WTC11 (cell line): ENCODE data around the gene CEP57. TPM values are rescaled to one million over a fixed set of nuclear protein-coding genes. Genes with fewer than 3 reads are reported as not detected.
"Not testable (repeated sequence)": the region's sequence is repeated elsewhere in the genome, so short reads cannot be mapped to it uniquely, and the experiment has no call there.

Source experiments
- ATAC-seq: fragments of 200-7000 bp; cut with Tn5 transposase; 2 replicates; pipeline ENCODE4 v1.10.0; 2021; ENCODE audit warnings: mild to moderate bottlenecking, moderate library complexity
- CTCF ChIA-PET: fragments of 300-600 bp; sonication (Branson Sonifier 250); formaldehyde crosslinking; loops from one replicate; lab custom pipeline; 2021; ENCODE audit warnings: antibody characterized with exemption; lab: Charles Lee
- POLR2A ChIA-PET: fragments of 350-600 bp; sonication (Branson Sonifier 250); formaldehyde crosslinking; loops from one replicate; lab custom pipeline; 2021; ENCODE audit warnings: antibody characterized with exemption; lab: Charles Lee
- DNase-seq: peaks from one replicate; pipeline ENCODE4 v3.0.0; 2021; ENCODE audit warnings: low spot score
- H3K27ac Mint-ChIP-seq: 2 replicates; pipeline ENCODE4 v1.8.0; 2021; ENCODE audit warnings: mixed read lengths
- H3K27me3 Mint-ChIP-seq: 2 replicates; pipeline ENCODE4 v1.8.0; 2021; ENCODE audit warnings: low read depth, mild to moderate bottlenecking, moderate library complexity, mixed read lengths
- H3K36me3 Mint-ChIP-seq: 2 replicates; pipeline ENCODE4 v1.8.0; 2021; ENCODE audit warnings: mixed read lengths
- H3K4me1 Mint-ChIP-seq: 2 replicates; pipeline ENCODE4 v1.8.0; 2022; ENCODE audit warnings: mixed read lengths
- H3K4me3 Mint-ChIP-seq: 2 replicates; pipeline ENCODE4 v1.8.0; 2021; ENCODE audit warnings: mild to moderate bottlenecking, moderate library complexity, mixed read lengths
- H3K9me3 Mint-ChIP-seq: 2 replicates; pipeline ENCODE4 v1.8.0; 2021; ENCODE audit warnings: mixed read lengths
- ATF6 ChIP-seq: sonication (generic); formaldehyde crosslinking; IDR thresholded peaks from 2 replicates; pipeline ENCODE4 v1.8.1; 2023; ENCODE audit warnings: mild to moderate bottlenecking, missing genetic modification reagents
- ESRRA ChIP-seq: sonication (generic); formaldehyde crosslinking; IDR thresholded peaks from 2 replicates; pipeline ENCODE4 v1.8.1; 2022; ENCODE audit warnings: mild to moderate bottlenecking, missing genetic modification reagents, borderline replicate concordance
- ETV6 ChIP-seq: sonication (generic); formaldehyde crosslinking; IDR thresholded peaks from 2 replicates; pipeline ENCODE4 v1.8.1; 2022; ENCODE audit warnings: mild to moderate bottlenecking, missing genetic modification reagents
- FOXP1 ChIP-seq: sonication (generic); formaldehyde crosslinking; IDR thresholded peaks from 2 replicates; pipeline ENCODE4 v1.8.0; 2022; ENCODE audit warnings: missing genetic modification reagents, mild to moderate bottlenecking, moderate library complexity, borderline replicate concordance
- IRF2 ChIP-seq: sonication (generic); formaldehyde crosslinking; IDR thresholded peaks from 2 replicates; pipeline ENCODE4 v1.8.0; 2022; ENCODE audit warnings: low read depth, missing genetic modification reagents, borderline replicate concordance
- JAZF1 ChIP-seq: fragments of 250-450 bp; sonication (Bioruptor Pico); IDR thresholded peaks from 2 replicates; pipeline ENCODE4 v1.9.0; 2021; ENCODE audit warnings: moderate library complexity, mild to moderate bottlenecking, inconsistent platforms
- KAT7 ChIP-seq: sonication (generic); formaldehyde crosslinking; IDR thresholded peaks from 2 replicates; pipeline ENCODE4 v1.8.1; 2023; ENCODE audit warnings: missing genetic modification reagents, mild to moderate bottlenecking, borderline replicate concordance
- MYBL2 ChIP-seq: sonication (generic); formaldehyde crosslinking; IDR thresholded peaks from 2 replicates; pipeline ENCODE4 v1.8.1; 2023; ENCODE audit warnings: mild to moderate bottlenecking, moderate library complexity, missing genetic modification reagents
- NFE2L1 ChIP-seq: sonication (generic); formaldehyde crosslinking; IDR thresholded peaks from 2 replicates; pipeline ENCODE4 v1.8.1; 2023; ENCODE audit warnings: missing genetic modification reagents
- OVOL2 ChIP-seq: fragments of 250-450 bp; sonication (Bioruptor Pico); IDR thresholded peaks from 2 replicates; pipeline ENCODE4 v1.9.0; 2021; ENCODE audit warnings: mild to moderate bottlenecking, borderline replicate concordance
- PRRX2 ChIP-seq: fragments of 250-450 bp; sonication (Bioruptor Pico); IDR thresholded peaks from 2 replicates; pipeline ENCODE4 v1.8.0; 2021; ENCODE audit warnings: mild to moderate bottlenecking
- ZNF219 ChIP-seq: sonication (generic); formaldehyde crosslinking; IDR thresholded peaks from 2 replicates; pipeline ENCODE4 v1.8.0; 2023; ENCODE audit warnings: missing genetic modification reagents, mild to moderate bottlenecking, borderline replicate concordance
- ZNF263 ChIP-seq: sonication (generic); formaldehyde crosslinking; IDR thresholded peaks from 2 replicates; pipeline ENCODE4 v1.8.1; 2022; ENCODE audit warnings: low read depth, mild to moderate bottlenecking, moderate library complexity, missing genetic modification reagents
- ZNF317 ChIP-seq: sonication (generic); formaldehyde crosslinking; IDR thresholded peaks from 2 replicates; pipeline ENCODE4 v1.8.1; 2023; ENCODE audit warnings: low read depth, mild to moderate bottlenecking, moderate library complexity, missing genetic modification reagents, borderline replicate concordance
- ZSCAN18 ChIP-seq: fragments of 250-450 bp; sonication (Bioruptor Pico); IDR thresholded peaks from 2 replicates; pipeline ENCODE4 v2.1.2; 2022; ENCODE audit warnings: mild to moderate bottlenecking, moderate library complexity
- total RNA-seq: library from RNA; stranded (reverse); gene quantifications from 3 replicates; pipeline ENCODE4 v1.2.3, GENCODE V29; 2021
- TF ChIP-seq, protein P1 (sequence below): sonication (generic); formaldehyde crosslinking; IDR thresholded peaks from 2 replicates; pipeline ENCODE4 v1.8.1; 2023; ENCODE audit warnings: mild to moderate bottlenecking, missing genetic modification reagents, moderate library complexity
- TF ChIP-seq, protein P2 (sequence below): sonication (generic); formaldehyde crosslinking; IDR thresholded peaks from 2 replicates; pipeline ENCODE4 v1.8.1; 2022; ENCODE audit warnings: mild to moderate bottlenecking, moderate library complexity, missing genetic modification reagents

Gene CEP57
- total RNA-seq, 1 experiment from 2014 or later: 70.7 TPM

DNA sequence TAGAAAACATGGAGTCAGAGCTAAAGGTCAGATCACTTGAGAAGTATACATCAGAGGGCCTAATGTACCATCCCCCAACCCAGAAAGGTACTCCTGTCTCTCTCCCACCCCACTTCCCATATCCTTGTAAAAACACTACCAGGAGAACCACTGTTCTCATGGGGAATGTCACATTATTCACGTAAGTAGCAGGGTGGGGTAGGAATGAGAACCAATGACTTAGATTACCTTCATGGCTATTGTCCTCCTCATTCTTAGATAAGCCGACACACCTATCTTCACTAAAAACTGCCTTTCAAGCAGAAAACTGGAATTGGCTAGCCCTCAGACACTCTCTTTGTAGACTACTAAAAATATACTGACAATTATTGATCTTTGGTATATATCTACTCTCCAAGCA lies 63.6 kb downstream of the CEP57 start:
- Mint-ChIP-seq H3K36me3 (no peaks in the 10 kb centered on the region; the same call in none of the 2 replicates), H3K27me3 (no peaks in the 10 kb centered on the region), H3K27ac (no peak overlapping the region), H3K4me1 (no peaks in the 10 kb centered on the region), H3K9me3 (no peaks in the 10 kb centered on the region), H3K4me3 (no peak overlapping the region)
- TF ChIP-seq ETV6 (CRISPR knock-in tag): no peak
- TF ChIP-seq JAZF1 (CRISPR knock-in tag): no peak
- no peak for TF ChIP-seq ZNF219 (CRISPR knock-in tag)
- TF ChIP-seq PRRX2: no peak
- TF ChIP-seq ZNF263 (CRISPR knock-in tag): no peak
- TF ChIP-seq NFE2L1: no peak
- TF ChIP-seq ZSCAN18 (CRISPR knock-in tag): no peak
- no peak for TF ChIP-seq IRF2
- ChIA-PET CTCF (no interaction called here), POLR2A (no interaction called here)
- ATAC-seq (no peak), DNase-seq (no peak)

DNA sequence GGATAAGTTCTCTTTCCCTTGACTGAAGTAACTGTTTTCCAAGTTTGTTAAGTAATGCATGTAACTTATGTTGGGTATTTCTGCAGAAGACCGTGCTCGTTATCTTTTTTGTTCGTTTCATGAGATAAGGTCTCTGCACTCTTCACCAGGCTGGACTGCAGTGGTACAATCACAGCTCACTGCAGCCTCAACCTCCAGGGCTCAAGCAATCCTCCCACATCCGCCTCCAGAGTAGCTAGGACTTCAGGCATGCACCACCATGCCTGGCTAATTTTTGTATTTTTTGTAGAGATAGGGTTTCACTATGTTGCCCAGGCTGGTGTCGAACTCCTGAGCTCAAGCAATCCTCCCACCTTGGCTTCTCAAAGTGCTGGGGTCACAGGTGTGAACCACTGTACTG lies 64.1 kb downstream of the CEP57 start:
- POLR2A ChIA-PET, H3K4me3 Mint-ChIP-seq, H3K36me3 Mint-ChIP-seq, H3K27me3 Mint-ChIP-seq, H3K9me3 Mint-ChIP-seq, DNase-seq, ATAC-seq, H3K4me1 Mint-ChIP-seq, CTCF ChIA-PET, H3K27ac Mint-ChIP-seq: not testable (repeated sequence)

DNA sequence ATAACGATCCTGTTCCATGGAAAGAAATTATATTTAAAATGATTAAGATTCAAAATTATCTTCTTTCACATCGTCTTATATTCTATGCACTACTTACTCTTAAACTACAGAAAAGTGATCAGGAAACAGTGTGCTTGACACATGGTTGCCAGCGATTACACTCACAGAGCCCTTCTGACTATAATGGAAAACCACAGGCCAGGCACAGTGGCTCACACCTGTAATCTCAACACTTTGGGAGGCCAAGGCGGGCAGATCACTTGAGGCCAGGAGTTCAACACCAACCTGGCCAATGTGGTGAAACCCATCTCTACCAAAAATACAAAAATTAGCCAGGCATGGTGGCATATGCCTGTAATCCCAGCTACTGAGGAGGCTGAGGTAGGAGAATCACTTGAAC lies 69.7 kb downstream of the CEP57 start:
- ATAC-seq, H3K9me3 Mint-ChIP-seq, DNase-seq, H3K27ac Mint-ChIP-seq, POLR2A ChIA-PET, H3K4me3 Mint-ChIP-seq, CTCF ChIA-PET, H3K36me3 Mint-ChIP-seq, H3K27me3 Mint-ChIP-seq, H3K4me1 Mint-ChIP-seq: not testable (repeated sequence)

GRCh38 chr11:95863486-95864140 lies 73.3 kb downstream of the CEP57 start:
- CTCF ChIA-PET: no interaction called here
- H3K36me3 Mint-ChIP-seq: peaks cover 3% of the 10 kb centered on the region; the same call in 1 of the 2 replicates
- H3K4me1 Mint-ChIP-seq: no peaks in the 10 kb centered on the region
- POLR2A ChIA-PET: interaction anchor here (0.6 kb wide), 1 partner anchor 40 kb away, joined by 5 read pairs; no protein-coding TSS in a partner anchor
- H3K27me3 Mint-ChIP-seq: no peaks in the 10 kb centered on the region
- no peak overlapping the region for H3K27ac Mint-ChIP-seq
- ATAC-seq: no peak
- no peak for DNase-seq
- no peaks in the 10 kb centered on the region for H3K9me3 Mint-ChIP-seq
- H3K4me3 Mint-ChIP-seq: no peak overlapping the region
- TF ChIP-seq KAT7 (CRISPR knock-in tag) (no peak), ATF6 (no peak), MYBL2 (CRISPR knock-in tag) (no peak), OVOL2 (CRISPR knock-in tag) (no peak), ESRRA (CRISPR knock-in tag) (no peak), ZNF317 (no peak), FOXP1 (CRISPR knock-in tag) (no peak)
- TF ChIP-seq, protein P1, sequence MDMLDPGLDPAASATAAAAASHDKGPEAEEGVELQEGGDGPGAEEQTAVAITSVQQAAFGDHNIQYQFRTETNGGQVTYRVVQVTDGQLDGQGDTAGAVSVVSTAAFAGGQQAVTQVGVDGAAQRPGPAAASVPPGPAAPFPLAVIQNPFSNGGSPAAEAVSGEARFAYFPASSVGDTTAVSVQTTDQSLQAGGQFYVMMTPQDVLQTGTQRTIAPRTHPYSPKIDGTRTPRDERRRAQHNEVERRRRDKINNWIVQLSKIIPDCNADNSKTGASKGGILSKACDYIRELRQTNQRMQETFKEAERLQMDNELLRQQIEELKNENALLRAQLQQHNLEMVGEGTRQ (CRISPR knock-in tag): no peak
- TF ChIP-seq, protein P2, sequence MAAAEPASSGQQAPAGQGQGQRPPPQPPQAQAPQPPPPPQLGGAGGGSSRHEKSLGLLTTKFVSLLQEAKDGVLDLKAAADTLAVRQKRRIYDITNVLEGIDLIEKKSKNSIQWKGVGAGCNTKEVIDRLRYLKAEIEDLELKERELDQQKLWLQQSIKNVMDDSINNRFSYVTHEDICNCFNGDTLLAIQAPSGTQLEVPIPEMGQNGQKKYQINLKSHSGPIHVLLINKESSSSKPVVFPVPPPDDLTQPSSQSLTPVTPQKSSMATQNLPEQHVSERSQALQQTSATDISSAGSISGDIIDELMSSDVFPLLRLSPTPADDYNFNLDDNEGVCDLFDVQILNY (CRISPR knock-in tag): no peak
